Dedifferentiated amniotic fluid mesenchymal stem cell (primary cell): ENCODE data around the gene CEP55.
"Not testable (repeated sequence)": the region's sequence is repeated elsewhere in the genome, so short reads cannot be mapped to it uniquely, and the experiment has no call there.

Experiments
- DNase-seq: peaks from one replicate; pipeline ENCODE4 v3.0.0-alpha.2; 2016; ENCODE audit errors: extremely low spot score

Gene CEP55

GRCh38 chr10:93513091-93513490, 16.7 kb downstream of the CEP55 start:
- DNase-seq = no peak

- DNase-seq = no peak
Measured at GRCh38 chr10:93514521-93514920, 18.1 kb downstream of the CEP55 start.

- DNase-seq = peak; percentile 52
Measured at GRCh38 chr10:93515071-93516005, 18.9 kb downstream of the CEP55 start.

- DNase-seq = no peak
Measured at GRCh38 chr10:93516006-93516380, 19.6 kb downstream of the CEP55 start.

- no peak for DNase-seq
Measured at GRCh38 chr10:93518531-93518930, 22.1 kb downstream of the CEP55 start.

GRCh38 chr10:93535293-93535692, 38.9 kb downstream of the CEP55 start:
- DNase-seq = no peak

GRCh38 chr10:93540871-93541270, 44.5 kb downstream of the CEP55 start:
- not testable (repeated sequence) for DNase-seq

GRCh38 chr10:93541402-93542357, 45.3 kb downstream of the CEP55 start:
- DNase-seq = peak; percentile 62

- DNase-seq = no peak
Measured at GRCh38 chr10:93542358-93542791, 46.0 kb downstream of the CEP55 start.

GRCh38 chr10:93546995-93547394, 50.6 kb downstream of the CEP55 start:
- not testable (repeated sequence) for DNase-seq

- no peak for DNase-seq
Measured at GRCh38 chr10:93547522-93547921, 51.1 kb downstream of the CEP55 start.

- DNase-seq = peak; percentile 29
Measured at GRCh38 chr10:93548376-93549071, 52.1 kb downstream of the CEP55 start.

GRCh38 chr10:93550606-93551005, 54.2 kb downstream of the CEP55 start:
- no peak for DNase-seq

- no peak for DNase-seq
Measured at GRCh38 chr10:93552780-93553179, 56.4 kb downstream of the CEP55 start.

GRCh38 chr10:93553482-93554315, 57.3 kb downstream of the CEP55 start:
- no peak for DNase-seq

- no peak for DNase-seq
Measured at GRCh38 chr10:93554316-93554663, 57.9 kb downstream of the CEP55 start.

- DNase-seq = peak; percentile 62
Measured at GRCh38 chr10:93554760-93555432, 58.5 kb downstream of the CEP55 start.

GRCh38 chr10:93559490-93559889, 63.1 kb downstream of the CEP55 start:
- no peak for DNase-seq

GRCh38 chr10:93560541-93560940, 64.1 kb downstream of the CEP55 start:
- DNase-seq = no peak

- DNase-seq = no peak
Measured at GRCh38 chr10:93565446-93565845, 69.0 kb downstream of the CEP55 start.
